Measurements from ENCODE around the gene TMEM145.

The TMEM145 gene

GRCh38 chr19:42278452-42279154 lies 34.5 kb upstream of the TMEM145 start:
- DNase-seq: no peak

- no peak for DNase-seq
These were observed 33.8 kb upstream of the TMEM145 start for GRCh38 chr19:42279155-42279901.

DNA sequence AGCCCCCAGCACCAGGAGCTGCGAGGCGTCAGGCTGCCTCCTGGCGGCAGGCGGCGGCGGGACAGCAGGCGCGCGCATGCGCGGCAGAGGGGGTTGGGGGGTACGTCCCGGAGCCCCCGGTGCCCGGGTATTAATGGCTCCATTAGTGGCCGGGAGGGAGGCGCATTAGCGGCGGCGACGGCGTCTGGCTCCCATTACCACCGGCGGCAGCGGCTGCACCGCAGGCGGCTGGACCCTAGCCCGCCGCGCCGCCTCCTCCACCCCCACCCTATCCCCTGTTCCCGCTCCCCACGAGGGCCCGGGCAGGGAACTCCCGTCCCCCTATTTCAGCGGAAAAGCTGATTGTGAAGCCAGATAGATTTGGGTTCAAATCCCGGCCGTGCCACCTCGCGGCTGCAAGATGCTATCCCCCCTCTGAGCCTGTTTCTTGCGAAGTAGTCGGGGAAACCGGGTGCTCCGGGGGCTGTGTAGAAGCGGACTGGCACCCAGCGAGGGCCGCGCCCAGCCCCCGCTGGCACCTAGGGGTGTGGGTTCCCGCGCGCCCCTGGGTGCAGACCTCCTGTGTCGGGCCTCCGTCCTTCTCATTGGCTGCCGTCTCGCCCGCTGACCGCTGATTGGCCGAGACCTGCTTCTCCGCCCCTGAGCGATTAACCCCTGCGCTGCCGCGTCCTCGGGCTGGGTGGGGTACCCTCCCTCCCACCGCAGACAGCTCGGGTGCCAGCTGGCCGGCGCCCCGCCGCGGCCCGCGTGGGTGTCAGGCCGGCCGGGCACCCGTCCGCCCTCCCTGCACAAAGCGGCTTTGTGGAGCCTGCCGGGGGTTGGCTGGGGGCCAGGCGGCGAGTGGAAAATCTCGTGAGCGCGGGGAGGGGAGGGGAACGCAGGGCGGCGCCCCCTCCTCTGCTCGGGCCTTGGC lies 33.0 kb upstream of the TMEM145 start:
- DNase-seq: peak; percentile 97

DNA sequence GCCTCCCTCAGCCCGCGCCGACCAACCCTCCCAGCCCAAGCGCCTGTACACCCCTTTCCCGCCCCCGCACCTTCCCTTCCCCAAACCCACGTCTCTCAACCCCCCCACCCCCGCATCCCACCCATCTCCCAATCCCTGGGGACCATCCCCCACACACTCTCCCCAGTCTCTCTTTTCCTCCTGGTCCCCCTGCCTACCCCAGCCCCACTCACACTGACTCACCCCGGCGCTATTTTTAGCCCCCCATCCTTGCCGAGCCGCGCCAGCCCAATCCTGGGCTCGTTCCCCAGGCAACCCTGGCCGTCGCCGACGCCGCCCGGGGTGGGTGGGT lies 32.3 kb upstream of the TMEM145 start:
- no peak for DNase-seq

GRCh38 chr19:42281146-42281826 lies 31.8 kb upstream of the TMEM145 start:
- DNase-seq: peak; percentile 78

- peak; percentile 74 for DNase-seq
These were observed 31.0 kb upstream of the TMEM145 start for GRCh38 chr19:42281827-42282762.

- no peak for DNase-seq
These were observed 30.3 kb upstream of the TMEM145 start for GRCh38 chr19:42282819-42283187.

GRCh38 chr19:42283188-42284065 lies 29.7 kb upstream of the TMEM145 start:
- DNase-seq: peak; percentile 97

DNA sequence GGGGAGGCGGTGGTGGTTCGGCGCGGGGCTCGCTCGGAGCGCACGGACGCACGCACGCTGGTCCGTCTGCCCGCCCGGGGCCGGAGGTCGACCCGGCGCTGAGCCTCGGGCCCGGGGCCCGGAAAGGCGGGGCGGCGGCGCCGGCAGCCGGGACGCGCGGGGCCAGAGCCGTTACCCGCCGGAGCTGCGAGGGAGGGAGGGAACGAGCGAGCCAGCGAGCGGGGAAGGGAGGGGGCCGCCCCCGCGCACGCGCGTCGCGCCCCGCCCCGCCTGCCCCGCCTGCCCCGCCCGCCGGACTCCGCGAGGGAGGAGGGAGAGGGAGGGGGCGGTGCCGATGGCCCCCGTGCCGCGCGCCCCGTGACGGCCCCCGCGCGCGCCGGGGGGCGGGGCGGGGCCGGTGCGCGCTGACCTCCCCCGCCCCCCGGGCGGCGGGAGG lies 29.0 kb upstream of the TMEM145 start:
- peak; percentile 85 for DNase-seq

GRCh38 chr19:42284591-42285341 lies 28.3 kb upstream of the TMEM145 start:
- peak; percentile 62 for DNase-seq

- DNase-seq: no peak
These were observed 27.6 kb upstream of the TMEM145 start for GRCh38 chr19:42285541-42285941.

- DNase-seq: no peak
These were observed 27.1 kb upstream of the TMEM145 start for GRCh38 chr19:42285988-42286348.

DNA sequence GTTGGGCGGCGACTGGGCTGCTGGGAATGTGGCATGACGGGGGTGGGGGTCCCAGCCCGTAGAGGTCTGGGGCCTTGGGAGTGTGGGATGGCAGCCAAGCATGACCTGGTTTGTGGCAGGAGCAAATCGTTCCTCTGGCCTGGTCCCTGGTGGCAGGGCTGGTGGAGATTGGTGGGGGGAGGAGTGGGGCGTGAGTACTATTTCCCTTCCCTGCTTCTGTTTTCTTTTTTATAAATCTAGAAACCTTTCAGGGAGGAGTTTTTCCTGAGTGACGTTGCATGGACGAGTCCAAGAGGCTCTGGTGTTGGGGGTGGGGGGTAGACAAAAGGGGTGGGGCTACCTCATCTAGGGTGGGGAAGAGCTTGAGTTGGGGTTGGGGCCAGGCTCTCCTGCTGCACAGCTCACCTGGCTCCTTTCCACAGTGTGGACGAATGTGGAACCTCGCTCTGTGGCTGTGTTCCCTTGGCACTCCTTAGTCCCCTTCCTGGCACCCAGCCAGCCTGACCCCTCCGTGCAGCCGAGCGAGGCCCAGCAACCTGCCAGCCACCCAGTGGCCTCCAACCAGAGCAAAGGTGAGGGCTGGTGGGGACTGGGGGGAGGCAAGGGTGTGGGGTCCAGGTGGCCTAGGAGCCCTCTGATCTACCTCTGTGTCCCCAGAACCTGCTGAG lies 26.6 kb upstream of the TMEM145 start:
- DNase-seq: peak; percentile 50

- DNase-seq: no peak
These were observed 25.9 kb upstream of the TMEM145 start for GRCh38 chr19:42287017-42287826.

DNA sequence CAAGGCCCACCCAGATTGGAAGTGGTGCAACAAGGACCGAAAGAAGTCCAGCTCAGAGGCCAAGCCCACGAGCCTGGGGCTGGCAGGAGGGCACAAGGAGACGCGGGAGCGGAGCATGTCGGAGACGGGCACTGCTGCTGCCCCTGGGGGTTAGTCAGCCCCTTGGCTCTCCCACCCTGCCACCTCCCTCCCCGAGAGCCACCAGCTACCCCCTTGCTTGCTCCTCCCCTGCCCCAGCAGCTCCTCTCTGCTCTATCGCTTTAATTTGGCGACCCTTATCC lies 25.3 kb upstream of the TMEM145 start:
- no peak for DNase-seq

GRCh38 chr19:42288387-42288786 lies 24.7 kb upstream of the TMEM145 start:
- no peak for DNase-seq

- DNase-seq: no peak
These were observed 24.1 kb upstream of the TMEM145 start for GRCh38 chr19:42288881-42289555.

GRCh38 chr19:42289556-42290041 lies 23.5 kb upstream of the TMEM145 start:
- DNase-seq: no peak

Data from eye (tissue), 1 donor.